ENCODE data around the gene LRRC8E.
"Not testable (repeated sequence)": the region's sequence is repeated elsewhere in the genome, so short reads cannot be mapped to it uniquely, and the experiment has no call there.

Gene LRRC8E

GRCh38 chr19:7855426-7856108, 32.7 kb upstream of the LRRC8E start:
- DNase-seq = no peak

DNA sequence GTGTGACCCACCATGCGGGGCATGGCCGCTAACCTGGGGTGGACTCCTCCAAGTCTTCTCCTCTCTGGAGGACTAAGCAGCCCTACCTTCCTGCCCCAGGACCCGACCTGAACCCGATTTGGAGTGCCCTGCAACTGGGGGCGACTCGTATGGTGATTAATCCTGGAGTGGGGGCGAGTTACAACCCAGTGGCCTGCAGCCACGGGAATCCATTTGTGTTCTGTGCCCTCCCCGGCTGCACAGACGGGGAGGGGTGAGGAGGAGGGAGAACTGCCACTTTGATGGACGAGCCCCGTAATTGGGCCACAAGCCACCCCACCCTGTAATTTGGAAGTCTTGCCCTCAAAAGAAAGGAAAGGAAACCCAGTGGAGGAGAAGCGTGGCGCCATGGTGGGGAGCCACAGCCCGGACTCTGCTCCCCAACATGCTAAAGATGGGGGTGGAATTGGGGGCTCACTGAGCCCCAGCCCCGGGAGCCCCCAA, 32.2 kb upstream of the LRRC8E start:
- DNase-seq = no peak

- DNase-seq = peak; percentile 68
Measured at GRCh38 chr19:7856679-7857663, 31.3 kb upstream of the LRRC8E start.

GRCh38 chr19:7857727-7858108, 30.6 kb upstream of the LRRC8E start:
- peak; percentile 81 for DNase-seq

- DNase-seq = peak; percentile 95
Measured at GRCh38 chr19:7858109-7858770, 30.1 kb upstream of the LRRC8E start.

- not testable (repeated sequence) for DNase-seq
Measured at GRCh38 chr19:7859087-7859486, 29.2 kb upstream of the LRRC8E start.

DNA sequence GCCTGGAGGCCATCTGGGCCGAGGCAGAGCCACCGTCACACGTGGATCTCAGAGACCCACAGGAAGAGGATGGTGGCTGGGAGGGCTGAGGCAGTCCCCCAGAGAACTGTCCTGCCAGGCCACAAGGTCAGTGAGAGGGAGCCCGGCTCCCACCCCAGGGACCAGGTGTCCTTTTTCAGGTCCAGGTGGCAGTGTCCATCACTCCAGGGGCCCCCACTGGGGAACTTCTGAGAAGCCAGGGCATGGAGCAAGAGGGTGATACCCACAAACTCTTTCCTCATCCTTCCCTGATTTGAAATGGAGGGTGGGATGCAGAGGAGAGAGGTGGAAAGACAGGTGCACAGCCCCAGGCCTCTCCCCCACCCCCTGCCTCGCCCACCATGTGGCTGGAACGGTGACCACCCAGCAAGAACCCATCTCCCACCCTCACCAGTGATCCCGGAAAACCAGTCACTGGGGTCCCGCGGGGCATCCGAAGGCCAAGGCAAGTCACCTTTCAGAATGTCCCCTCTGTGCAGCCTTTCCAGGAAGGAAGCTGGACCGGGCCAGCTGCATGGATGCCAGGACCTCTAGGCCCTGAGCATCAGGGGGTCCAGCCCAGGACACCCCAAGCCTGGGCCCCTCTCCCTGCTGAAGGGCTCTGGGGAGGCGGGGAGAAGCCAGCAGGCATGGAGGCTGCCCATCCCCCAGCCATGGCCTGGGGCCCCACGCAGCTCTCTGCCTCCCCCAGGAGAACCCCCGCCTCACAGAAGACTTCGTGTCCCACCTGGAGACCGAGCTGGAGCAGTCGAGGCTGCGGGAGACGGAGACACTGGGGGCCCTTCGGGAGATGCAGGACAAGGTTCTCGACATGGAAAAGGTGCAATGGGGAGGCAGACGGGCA, 28.2 kb upstream of the LRRC8E start:
- no peak for DNase-seq

GRCh38 chr19:7860714-7861618, 27.3 kb upstream of the LRRC8E start:
- no peak for DNase-seq

- no peak for DNase-seq
Measured at GRCh38 chr19:7861619-7862412, 26.5 kb upstream of the LRRC8E start.

- no peak for DNase-seq
Measured at GRCh38 chr19:7862413-7862951, 25.8 kb upstream of the LRRC8E start.

DNA sequence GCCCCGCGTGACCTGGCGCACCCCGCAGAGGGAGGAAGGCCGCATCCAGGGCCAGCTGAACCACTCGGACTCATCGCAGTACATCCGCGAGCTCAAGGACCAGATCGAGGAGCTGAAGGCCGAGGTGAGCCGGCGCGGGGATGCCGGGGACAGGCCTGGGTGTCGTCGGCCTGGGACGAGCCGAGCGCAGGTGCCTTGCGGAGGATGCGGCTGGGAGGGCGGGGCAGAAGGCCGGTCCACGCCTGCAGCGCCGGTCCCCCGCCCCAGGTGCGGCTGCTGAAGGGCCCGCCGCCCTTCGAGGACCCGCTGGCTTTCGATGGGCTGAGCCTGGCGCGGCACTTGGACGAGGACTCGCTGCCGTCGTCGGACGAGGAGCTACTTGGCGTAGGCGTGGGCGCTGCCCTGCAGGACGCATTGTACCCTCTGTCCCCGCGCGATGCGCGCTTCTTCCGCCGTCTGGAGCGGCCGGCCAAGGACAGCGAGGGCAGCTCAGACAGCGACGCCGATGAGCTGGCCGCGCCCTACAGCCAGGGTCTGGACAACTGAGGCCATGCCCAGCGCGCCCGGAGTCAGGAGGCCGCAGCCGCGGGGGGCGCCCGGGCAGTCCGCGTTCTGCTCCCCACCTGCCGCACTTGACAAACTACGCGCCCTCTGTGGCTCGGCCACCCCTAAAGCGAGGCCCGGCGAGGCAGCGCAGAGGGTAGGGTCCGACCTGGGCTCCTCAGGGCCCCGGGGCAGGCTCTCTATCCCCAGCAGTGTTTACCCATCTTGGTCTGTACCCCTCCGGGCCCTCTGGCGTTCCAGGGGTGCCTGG, 24.9 kb upstream of the LRRC8E start:
- DNase-seq = no peak

- DNase-seq = no peak
Measured at GRCh38 chr19:7863971-7864689, 24.2 kb upstream of the LRRC8E start.

DNA sequence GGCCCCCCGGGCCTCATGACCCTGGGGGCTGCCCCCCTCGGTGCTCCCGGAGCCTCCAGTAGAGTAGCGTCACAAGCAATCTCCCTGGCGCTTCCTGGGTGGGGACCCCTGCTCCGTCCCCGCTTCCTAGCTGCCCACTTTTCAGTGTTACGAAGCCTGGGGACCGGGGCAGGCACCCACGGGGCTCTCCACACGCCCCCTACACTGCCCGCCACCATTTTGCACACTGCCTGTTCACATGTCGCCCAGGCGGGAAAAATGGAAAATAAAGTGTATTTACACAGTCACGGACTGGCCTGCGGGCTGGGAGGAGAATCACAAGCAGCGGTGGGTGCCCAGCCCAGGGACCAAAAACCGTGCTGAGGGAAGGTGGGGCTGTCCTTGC, 23.6 kb upstream of the LRRC8E start:
- no peak for DNase-seq

- no peak for DNase-seq
Measured at GRCh38 chr19:7865262-7865911, 22.9 kb upstream of the LRRC8E start.

DNA sequence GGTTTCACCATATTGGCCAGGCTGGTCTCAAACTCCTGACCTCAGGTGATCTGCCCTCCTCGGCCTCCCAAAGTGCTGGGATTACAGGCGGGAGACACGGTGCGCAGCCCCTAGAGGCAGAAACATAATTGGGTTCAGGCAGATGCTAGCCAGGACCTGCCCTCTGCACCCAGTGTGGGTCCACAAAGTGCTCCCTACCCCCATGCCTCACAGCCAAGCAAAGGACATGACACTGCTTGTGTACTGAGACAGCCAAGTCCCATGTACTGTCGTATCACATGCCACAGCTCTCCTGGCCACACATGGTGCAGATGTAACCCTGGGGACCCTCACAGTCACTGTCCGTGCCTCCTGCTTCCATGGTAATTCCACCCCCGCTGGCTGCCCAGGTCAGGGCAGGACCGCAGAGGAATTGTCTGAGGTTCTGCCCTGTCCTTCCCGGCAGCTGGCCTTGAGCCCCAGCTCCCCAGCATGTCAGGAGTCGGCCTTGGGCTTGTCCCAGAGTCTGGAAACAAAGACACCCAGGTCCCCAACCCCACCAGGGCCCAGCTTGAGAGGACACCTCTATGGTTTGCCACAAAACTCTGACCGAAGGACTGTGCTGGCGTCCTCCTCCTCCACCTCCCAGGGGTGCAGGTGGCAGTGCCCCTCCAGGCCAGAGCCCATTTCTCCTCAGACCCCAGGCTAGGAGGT, 21.8 kb upstream of the LRRC8E start:
- no peak for DNase-seq

- no peak for DNase-seq
Measured at GRCh38 chr19:7867092-7867844, 21.0 kb upstream of the LRRC8E start.

- no peak for DNase-seq
Measured at GRCh38 chr19:7868326-7868670, 20.0 kb upstream of the LRRC8E start.
